GM19099 (cell line): ENCODE measurements around the gene UBE4B.

Source experiments
- POLR2A ChIP-seq: IDR thresholded peaks from 3 replicates; pipeline ENCODE4 v1.6.1; 2011; ENCODE audit warnings: low read depth; ENCODE audit not compliant: insufficient read length; ENCODE audit errors: extremely low read depth

UBE4B gene

DNA sequence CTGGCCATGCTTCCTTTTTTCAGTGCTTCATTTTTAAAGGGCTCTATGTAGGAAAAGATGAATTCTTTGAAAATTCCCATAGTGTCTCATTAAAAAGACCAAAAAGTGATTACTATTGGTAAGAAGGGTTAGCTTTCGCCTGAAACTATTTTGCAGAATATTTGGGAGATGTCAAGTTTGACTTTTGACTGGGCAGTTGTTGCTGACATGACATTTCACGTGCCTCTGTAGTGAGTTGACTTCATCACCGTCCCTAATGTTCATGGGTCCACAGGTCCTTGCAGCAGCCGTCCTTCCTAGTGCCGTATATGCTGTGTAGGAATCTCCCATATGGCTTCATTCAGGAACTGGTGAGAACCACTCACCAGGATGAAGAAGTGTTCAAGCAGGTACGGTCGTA lies 88.9 kb downstream of the UBE4B start:
- no peak for TF ChIP-seq POLR2A

DNA sequence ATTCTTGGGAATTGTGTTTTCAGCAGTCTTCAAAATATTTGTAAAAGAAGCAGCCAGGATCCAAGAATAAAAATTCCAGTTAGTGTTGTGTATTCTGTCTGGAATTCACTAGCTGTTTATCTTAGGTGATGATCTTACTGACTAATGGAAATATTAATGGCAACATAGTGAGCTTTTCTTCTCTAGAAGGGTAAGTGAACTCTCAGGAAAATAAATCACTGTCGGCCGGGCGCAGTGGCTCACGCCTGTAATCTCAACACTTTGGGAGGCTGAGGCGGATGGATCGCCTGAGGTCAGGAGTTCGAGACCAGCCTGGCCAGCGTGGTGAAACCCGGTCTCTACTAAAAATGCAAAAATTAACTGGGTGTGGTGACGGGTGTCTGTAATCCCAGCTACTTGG lies 90.2 kb downstream of the UBE4B start:
- TF ChIP-seq POLR2A, result no peak

DNA sequence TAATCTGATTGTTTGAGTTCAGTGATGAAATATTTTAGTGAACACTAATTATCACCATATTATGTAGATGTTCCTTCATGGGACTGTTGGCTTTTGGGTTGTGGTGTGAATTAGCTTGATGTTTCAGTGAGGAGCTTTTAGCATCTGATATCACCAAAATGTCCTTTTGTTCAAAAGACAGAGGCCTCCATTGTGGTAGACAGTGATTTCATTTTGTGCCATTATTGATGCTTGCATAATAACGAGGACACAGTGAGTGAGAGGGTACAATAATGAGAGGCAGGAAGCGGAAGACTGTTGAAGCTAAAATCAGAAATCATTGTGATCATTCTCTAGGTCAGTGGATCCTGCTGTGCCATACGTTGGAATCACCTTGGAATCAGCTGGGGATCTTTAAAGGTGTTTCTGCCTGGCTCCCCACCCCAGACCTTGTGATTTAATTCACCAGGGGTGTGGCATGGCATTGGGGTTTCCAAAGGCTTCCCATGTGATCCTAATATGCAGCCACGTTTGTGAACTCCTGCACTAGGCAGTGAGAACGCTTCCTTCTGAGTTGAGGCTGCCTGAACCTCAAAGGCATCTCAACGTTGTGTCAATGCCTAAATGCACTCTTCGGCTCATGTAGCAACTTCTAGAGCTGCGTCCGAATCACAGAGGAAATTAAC lies 95.5 kb downstream of the UBE4B start:
- no peak for TF ChIP-seq POLR2A

DNA sequence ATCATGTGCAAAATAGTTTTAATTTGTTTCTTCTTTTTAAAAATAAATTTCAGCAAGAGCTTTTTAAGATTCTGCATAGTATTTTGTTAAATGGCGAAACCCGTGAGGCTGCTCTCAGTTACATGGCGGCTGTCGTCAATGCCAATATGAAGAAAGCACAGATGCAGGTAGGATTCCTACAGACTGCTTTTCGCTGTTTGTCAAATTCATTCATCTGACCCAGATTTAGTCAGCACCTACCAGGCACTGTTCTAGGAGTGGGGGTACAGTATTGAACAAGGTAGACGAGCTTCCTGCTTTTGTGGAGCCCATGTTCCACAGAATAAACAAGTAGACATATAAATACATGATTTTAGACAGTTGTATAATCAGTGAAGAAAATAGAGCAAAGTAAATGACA lies 99.6 kb downstream of the UBE4B start:
- no peak for TF ChIP-seq POLR2A

DNA sequence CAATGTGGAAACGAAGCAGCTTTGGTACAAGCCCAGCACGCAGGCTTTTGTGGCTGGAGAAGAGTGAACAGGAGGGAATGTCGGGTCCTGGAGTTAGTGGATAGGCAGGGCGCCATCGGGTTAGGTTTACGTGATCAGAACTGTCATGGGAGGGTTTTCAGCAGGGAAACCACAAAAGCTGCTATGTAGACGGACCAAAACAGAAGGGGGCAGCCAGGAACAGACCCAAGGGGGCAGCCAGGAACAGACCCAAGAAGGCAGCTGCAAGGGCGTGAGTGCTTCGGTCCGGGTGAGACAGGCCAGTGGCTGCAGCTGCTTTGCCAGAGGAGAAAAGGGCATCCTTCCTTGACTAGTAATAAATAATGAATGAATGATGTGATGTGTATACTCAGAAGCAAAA lies 100.1 kb downstream of the UBE4B start:
- TF ChIP-seq POLR2A, result no peak

DNA sequence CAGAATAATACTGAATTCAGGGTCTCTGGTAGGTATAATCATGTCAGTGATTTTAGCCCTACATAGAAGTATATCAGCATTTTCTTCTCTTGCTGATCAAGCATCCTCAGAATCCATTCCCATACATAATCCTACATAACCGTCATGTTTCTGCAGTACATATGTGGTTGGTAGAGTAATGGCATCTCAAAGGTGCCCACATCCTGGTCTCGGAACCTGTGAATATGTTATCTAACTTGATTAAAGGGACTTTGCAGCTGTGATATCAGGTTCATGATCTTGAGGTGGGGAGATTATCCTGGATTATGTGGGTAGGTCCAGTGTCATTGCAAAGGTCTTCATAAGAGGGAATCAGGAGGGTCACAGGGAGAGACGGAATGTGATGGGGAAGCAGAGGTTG lies 108.2 kb downstream of the UBE4B start:
- TF ChIP-seq POLR2A, result no peak

DNA sequence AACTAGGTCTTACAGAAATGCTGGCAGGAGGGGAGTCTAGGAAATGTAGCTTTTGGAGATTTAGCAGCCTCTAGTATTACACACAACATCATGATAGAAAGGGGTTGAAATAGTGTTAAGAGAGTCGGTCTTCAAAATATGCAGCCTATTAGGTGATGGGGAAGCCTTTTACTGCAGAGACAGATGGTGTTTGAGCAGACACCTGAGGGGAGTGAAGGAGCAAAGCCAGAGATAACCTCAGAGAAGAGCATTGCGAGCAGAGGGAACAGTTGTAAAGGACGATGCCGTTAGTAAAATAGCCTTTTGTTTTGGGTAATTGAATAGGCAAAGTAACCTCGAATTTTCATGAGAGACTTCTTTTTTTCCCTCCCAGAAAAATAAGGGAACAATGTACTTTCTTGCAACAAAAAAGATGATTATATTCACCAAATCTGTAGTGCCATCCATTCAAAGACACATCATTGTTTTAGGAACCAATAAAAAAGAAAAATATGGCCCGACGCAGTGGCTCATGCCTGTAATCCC lies 111.3 kb downstream of the UBE4B start:
- TF ChIP-seq POLR2A, result no peak

DNA sequence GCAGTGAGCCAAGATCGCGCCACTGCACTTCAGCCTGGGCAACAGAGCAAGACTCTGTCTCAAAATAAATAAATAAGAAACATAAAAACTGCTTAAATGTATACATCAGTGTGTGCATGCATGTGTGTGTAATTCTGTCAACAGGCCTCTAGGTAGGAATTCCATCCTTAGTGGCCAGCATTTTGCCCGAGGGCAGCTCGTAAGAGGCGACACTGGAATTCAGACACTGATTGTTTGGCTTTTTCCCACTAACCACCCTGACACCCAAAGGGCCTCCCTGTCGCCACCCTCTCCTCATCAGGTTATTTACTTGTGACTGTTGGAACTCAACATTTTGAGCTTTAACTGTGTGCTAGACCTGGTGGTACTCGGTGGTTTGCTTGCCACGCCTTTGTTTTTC lies 113.6 kb downstream of the UBE4B start:
- TF ChIP-seq POLR2A, result no peak

DNA sequence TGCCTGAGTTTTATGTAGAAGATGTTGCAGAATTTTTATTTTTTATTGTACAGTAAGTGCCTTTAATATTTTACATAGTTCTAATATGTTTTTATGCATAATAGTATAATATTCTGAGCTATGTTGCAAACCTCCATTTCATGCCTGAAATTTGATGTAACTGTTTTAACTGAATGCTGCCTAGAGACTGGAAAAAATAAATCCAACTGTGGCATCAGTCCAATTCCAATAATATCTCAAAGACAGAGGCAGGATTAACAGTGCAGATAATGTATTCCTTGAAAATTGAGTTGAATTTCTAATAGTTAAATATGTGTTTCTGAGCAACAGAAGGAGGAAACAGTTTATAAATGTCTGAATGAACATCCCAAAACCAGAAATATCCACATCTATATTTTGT lies 116.5 kb downstream of the UBE4B start:
- TF ChIP-seq POLR2A, result no peak

DNA sequence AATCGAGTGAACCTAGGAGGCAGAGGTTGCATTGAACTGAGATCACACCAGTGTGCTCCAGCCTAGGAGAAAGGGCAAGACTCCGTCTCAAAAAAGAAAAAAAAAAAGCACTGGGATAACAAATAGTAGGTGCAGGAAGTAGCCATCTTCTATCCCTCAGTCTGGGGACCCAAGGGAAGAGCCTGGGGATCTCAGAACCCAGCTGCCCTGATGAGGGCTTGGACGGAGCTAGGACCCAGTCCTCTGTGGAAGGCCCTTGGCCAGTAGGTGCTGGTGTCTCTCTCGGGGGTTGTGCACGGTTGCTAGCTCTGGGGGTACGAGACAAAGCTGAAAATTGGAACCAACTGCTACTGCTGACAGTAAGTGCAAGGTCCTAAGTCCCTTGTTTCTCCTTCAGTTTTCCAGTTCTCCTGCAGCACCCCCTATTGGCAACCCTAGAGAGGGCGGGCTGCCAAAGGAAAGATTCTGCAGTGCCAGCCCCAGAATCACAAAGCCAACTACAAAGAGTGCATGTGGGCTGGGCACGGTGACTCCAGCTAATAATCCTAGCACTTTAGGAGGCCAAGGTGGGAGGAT lies 120.0 kb downstream of the UBE4B start:
- TF ChIP-seq POLR2A, result no peak

DNA sequence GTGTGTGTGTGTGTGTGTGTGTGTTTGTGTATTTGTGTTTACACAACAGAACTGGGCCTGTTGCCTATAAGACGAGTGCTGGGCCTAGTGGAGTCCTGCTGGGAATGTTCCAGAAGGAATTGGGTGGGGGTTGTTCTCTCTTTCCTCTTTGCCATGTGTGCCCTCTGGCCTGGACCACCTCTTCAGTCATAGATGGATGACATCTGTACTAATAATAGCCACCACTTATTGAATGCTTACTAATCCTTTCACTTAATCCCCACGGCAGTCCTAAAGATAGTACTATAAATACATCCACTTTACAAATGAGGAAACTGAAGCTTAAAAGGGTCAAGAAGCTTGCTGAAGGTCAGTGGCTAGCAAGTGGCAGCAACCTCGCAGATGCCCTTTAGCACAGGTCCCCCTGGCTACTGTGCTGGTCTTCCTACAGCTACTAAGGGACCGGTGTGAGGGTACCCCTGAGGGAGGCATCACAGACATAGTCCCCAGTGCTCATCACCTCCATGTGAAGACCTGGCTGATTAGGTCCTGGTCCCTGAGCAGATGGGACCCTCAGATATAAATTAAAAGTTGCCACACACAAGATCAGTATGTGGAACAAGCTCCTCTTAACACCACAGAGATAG lies 122.4 kb downstream of the UBE4B start:
- no peak for TF ChIP-seq POLR2A

DNA sequence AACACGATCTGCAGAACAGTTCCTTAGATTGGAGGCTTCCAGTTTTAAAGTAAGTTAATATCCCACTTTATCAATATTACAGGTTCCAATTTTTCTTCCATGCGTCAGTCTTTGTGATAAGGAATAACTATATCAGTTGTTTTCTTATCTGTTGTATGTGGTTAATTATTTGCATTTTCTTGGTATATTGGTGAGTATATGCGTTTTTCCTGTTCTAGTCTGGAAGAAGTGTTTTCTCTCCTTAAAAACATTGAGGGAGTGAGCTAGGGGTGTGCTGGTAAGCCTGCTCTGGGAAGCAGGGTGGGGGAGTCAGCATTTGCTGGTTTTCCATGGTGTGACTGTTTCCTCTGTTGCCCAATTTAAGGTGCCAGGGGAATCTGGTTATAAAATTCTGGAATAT lies 127.4 kb downstream of the UBE4B start:
- no peak for TF ChIP-seq POLR2A

DNA sequence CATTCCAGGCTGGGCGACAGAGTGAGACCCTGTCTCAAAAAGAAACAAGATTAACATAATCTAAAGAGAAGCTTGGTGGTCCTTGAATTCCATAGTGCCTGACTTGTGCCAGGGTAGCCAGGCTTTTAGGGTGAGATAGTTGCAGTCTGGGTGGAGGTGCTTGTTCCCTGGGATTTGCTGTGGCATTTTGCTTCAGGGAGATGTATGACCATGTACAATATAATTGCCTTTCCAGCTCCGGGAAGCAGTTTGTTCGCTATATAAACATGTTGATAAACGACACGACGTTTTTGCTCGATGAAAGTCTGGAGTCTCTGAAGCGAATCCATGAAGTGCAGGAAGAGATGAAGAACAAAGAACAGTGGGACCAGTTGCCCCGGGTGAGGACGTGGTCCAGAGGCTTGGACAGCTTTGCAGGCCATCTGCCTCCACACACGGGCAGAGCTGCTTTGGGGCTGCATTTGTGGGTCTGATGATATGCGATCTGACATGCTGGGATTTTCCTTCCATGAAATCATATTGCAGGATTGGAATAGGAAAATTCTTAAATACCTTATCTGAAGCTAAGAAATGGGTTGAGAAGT lies 128.2 kb downstream of the UBE4B start:
- no peak for TF ChIP-seq POLR2A

DNA sequence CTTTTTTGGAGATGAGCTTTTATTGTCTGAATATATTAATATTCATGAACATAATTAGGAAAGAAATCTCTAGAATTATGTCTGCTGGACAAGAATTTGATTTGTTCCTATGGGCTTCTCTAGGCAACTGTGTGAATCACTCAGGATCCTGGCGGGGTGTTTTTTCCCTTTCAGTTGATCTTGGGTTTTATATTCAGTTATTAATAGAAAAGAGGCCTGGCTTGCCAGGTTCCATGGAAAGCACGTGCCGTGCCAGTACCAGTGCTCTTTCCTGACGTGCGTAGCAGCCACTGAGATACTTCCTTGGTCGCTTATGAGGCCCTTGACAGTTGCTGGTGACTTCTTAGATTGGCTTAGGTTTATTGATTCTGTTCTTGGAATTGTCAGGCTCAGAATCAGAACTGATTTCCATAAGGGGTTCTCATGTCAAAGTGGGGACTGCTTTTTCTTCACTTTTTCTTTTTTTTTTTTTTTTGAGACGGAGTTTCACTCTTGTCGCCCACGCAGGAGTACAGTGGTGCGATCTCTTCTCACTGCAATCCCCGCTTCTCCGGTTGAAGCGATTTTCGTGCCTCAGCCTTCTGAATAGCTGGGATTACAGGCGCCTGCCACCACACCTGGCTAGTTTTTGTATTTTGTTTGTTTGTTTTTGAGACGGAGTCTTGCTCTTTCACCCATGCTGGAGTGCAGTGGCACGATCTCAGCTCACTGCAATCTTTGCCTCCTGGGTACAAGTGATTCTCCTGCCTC lies 129.0 kb downstream of the UBE4B start:
- TF ChIP-seq POLR2A, result no peak

DNA sequence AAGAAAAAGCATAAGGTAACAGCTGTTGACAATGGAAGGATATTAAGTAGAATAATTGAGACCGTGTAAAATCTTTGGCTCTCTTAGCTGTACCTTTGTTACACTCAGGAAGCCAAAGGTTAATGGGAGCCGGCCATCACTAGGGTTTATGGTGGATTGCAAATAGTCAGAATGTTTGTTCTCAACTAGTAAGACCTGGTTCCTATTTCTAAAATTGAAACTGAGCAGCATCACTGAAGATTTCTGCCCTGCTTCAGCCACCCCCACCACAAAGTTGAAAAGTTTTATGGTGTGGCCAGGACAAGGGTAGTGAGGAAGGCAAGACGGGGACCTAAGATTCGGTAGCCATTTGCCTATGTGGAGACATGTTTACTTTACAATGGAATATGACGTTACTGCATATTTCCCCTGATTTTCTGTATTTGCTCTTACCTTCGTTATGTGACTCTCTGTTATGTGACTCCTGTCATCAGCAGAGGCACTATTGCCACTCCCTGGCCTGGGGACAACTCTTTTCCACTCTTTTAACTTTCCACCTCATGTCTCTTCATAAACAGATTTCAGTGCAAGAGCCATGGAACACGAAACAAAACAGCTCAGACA lies 136.3 kb downstream of the UBE4B start:
- no peak for TF ChIP-seq POLR2A
